ENCODE measurements around the gene DUSP7.
"Not testable (repeated sequence)": the region's sequence is repeated elsewhere in the genome, so short reads cannot be mapped to it uniquely, and the experiment has no call there.

The DUSP7 gene

GRCh38 chr3:52044869-52045619, 11.3 kb downstream of the DUSP7 start:
- DNase-seq, result no peak

- DNase-seq, result no peak
Measured at GRCh38 chr3:52043750-52044149, 12.6 kb downstream of the DUSP7 start.

- not testable (repeated sequence) for DNase-seq
Measured at GRCh38 chr3:52043039-52043438, 13.3 kb downstream of the DUSP7 start.

GRCh38 chr3:52041118-52041731, 15.1 kb downstream of the DUSP7 start:
- no peak for DNase-seq

GRCh38 chr3:52040600-52040999, 15.8 kb downstream of the DUSP7 start:
- no peak for DNase-seq

- DNase-seq, result no peak
Measured at GRCh38 chr3:52039846-52040245, 16.5 kb downstream of the DUSP7 start.

- DNase-seq, result no peak
Measured at GRCh38 chr3:52039426-52039825, 16.9 kb downstream of the DUSP7 start.

- DNase-seq, result no peak
Measured at GRCh38 chr3:52038227-52038626, 18.1 kb downstream of the DUSP7 start.

GRCh38 chr3:52037291-52037690, 19.1 kb downstream of the DUSP7 start:
- no peak for DNase-seq

- DNase-seq, result no peak
Measured at GRCh38 chr3:52036829-52037228, 19.5 kb downstream of the DUSP7 start.

GRCh38 chr3:52036222-52036694, 20.1 kb downstream of the DUSP7 start:
- DNase-seq, result no peak

- DNase-seq, result no peak
Measured at GRCh38 chr3:52034651-52035050, 21.7 kb downstream of the DUSP7 start.

GRCh38 chr3:52034212-52034611, 22.2 kb downstream of the DUSP7 start:
- DNase-seq, result no peak

- DNase-seq, result not testable (repeated sequence)
Measured at GRCh38 chr3:52033748-52034147, 22.6 kb downstream of the DUSP7 start.

- no peak for DNase-seq
Measured at GRCh38 chr3:52032702-52033408, 23.5 kb downstream of the DUSP7 start.

GRCh38 chr3:52031896-52032295, 24.5 kb downstream of the DUSP7 start:
- DNase-seq, result no peak

- DNase-seq, result no peak
Measured at GRCh38 chr3:52030714-52031310, 25.6 kb downstream of the DUSP7 start.

- no peak for DNase-seq
Measured at GRCh38 chr3:52029535-52029934, 26.8 kb downstream of the DUSP7 start.

- DNase-seq, result no peak
Measured at GRCh38 chr3:52029053-52029452, 27.3 kb downstream of the DUSP7 start.

GRCh38 chr3:52028572-52028971, 27.8 kb downstream of the DUSP7 start:
- DNase-seq, result no peak

GRCh38 chr3:52026041-52026440, 30.3 kb downstream of the DUSP7 start:
- no peak for DNase-seq

GRCh38 chr3:52025453-52025852, 30.9 kb downstream of the DUSP7 start:
- DNase-seq, result no peak

GRCh38 chr3:52024765-52025452, 31.5 kb downstream of the DUSP7 start:
- no peak for DNase-seq
